ENCODE results near the gene EGFL7.

Gene EGFL7

DNA sequence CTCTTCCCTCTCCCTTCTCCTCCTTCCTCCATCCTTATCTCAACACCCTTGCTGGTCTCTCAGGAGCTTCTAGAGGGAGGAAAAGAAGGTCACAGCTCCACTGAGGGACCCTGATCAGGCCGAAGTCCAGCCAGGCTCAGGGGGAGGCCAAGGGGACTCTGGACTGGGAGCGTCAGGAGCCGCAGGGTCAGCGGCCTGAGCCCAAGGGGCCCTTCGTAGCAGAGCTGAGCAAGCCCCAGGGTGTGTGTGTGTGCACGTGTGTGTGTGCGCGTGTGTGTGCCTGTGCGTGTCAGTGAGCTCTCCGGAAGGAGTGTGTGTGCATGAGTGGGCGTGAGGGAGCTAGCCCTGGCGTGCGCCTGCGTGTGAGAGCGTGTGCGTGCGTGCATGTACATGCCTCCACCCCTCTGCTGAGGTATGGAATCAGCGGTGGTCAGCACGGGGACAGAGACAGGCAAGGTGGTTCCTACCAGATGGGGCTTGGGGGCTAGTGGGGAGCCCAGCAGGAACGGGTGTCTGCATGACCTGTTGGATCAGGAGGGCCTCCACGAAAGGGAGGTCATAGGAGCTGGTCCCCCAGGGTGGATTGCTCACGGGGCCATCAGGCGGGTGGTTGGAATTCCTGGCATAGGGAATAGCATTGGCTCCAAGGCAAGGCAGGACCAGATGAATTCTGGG lies 34.6 kb downstream of the EGFL7 start:
- DNase-seq (ENCODE audit: extremely low spot score): no peak
- ChIA-PET POLR2A (no interaction called here), CTCF (interaction anchor here (1.1 to 5.3 kb wide), 10 partner anchors 10 to 212 kb away, joined by 3 to 20 read pairs (median 3); partner anchors contain the start of gene AGPAT2)
- TF ChIP-seq, protein P1, sequence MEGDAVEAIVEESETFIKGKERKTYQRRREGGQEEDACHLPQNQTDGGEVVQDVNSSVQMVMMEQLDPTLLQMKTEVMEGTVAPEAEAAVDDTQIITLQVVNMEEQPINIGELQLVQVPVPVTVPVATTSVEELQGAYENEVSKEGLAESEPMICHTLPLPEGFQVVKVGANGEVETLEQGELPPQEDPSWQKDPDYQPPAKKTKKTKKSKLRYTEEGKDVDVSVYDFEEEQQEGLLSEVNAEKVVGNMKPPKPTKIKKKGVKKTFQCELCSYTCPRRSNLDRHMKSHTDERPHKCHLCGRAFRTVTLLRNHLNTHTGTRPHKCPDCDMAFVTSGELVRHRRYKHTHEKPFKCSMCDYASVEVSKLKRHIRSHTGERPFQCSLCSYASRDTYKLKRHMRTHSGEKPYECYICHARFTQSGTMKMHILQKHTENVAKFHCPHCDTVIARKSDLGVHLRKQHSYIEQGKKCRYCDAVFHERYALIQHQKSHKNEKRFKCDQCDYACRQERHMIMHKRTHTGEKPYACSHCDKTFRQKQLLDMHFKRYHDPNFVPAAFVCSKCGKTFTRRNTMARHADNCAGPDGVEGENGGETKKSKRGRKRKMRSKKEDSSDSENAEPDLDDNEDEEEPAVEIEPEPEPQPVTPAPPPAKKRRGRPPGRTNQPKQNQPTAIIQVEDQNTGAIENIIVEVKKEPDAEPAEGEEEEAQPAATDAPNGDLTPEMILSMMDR (IDR thresholded peaks at IDR 0.05; ENCODE audit: control extremely low read depth, extremely low read depth, low read depth, missing control alignments): no peak

DNA sequence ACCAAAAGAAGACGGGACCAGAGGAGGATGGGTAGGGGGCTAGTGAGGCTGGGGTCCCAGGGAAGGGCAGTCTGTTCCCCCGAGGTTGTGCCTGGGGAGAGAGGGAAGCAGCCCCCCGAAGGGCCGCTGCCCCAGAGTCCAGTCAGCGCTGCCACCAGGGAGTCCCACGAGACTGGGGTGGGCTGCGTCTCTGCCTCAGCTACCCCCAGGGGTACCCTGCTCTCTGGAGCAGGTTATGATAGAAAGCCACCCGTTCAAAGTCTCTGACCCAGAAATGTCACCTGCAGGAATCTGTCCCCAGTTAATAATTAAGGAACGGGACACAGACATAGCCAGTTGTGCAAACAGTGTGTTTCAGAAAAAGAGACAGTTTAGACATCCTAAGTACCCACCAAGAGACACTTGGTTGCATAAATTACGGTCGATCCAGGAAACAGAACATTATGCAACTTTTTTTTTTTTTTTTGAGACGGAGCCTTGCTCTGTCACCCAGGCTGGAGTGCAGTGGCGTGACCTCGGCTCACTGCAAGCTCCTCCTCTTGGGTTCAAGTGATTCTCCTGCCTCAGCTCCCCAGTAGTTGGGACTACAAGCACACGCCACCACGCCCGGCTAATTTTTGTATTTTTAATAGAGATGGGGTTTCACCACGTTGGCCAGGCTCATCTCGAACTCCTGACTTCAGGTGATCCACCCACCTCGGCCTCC lies 35.3 kb downstream of the EGFL7 start:
- TF ChIP-seq, protein P1 (IDR thresholded peaks at IDR 0.05; ENCODE audit: control extremely low read depth, extremely low read depth, low read depth, missing control alignments): no peak
- CTCF ChIA-PET: interaction anchor here (1.1 to 5.3 kb wide), 10 partner anchors 10 to 212 kb away, joined by 3 to 20 read pairs (median 3); partner anchors contain the start of gene AGPAT2
- no peak for DNase-seq (ENCODE audit: extremely low spot score)
- POLR2A ChIA-PET: no interaction called here

DNA sequence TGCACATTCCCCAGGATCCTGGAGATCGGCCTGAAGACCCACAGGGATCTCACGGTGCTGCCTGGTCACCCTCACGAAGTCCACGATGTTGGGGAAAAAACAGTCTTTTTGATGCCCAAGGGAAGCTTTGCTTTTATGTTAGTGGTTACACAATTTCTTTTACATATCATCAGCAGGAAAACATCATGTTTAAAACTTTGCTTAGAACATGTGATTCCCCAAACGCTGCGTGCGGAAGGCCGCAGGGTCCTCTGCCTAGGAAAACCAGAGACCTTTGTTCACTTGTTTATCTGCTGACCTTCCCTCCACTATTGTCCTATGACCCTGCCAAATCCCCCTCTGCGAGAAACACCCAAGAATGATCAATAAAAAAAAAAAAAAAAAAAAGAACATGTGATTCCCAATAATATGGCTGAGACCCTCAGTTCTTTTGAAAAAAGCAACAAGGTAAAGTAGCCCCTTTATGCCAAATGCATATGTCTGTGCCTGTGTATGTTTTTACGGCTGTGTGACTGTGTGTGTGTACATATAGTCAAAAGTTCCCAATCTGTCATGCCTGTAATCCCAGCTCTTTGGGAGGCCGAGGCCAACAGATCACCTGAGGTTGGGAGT lies 36.0 kb downstream of the EGFL7 start:
- no peak for DNase-seq (ENCODE audit: extremely low spot score)
- ChIA-PET CTCF (interaction anchor here (1.6 to 5.3 kb wide), 3 partner anchors 9 to 43 kb away, joined by 3 to 20 read pairs (median 3); no protein-coding TSS in a partner anchor), POLR2A (no interaction called here)
- TF ChIP-seq, protein P1 (IDR thresholded peaks at IDR 0.05; ENCODE audit: control extremely low read depth, extremely low read depth, low read depth, missing control alignments): no peak

DNA sequence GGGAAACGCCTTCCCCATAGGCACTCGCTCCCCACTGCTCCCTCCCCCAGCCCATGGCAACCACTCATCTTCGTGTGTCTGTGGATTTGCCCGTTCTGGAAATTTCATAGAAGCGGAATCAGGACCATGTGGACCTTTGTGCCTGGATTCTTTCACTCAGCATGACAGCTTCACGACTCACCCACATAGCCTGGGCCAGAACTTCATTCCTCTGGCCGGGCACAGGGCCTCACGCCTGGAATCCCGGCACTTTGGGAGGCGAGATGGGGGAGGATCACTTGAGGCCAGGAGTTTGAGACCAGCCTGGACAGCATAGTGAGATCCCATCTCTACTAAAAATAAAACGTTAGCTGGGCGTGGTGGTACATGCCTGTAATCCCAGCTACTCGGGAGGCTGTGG lies 37.6 kb downstream of the EGFL7 start:
- CTCF ChIA-PET: interaction anchor here (0.7 to 1.2 kb wide), 2 partner anchors 14 to 26 kb away, joined by 3 to 4 read pairs; no protein-coding TSS in a partner anchor
- TF ChIP-seq, protein P1 (IDR thresholded peaks at IDR 0.05; ENCODE audit: control extremely low read depth, extremely low read depth, low read depth, missing control alignments): no peak
- POLR2A ChIA-PET: interaction anchor here (0.6 kb wide), 1 partner anchor 27 kb away, joined by 3 read pairs; no protein-coding TSS in a partner anchor
- no peak for DNase-seq (ENCODE audit: extremely low spot score)

DNA sequence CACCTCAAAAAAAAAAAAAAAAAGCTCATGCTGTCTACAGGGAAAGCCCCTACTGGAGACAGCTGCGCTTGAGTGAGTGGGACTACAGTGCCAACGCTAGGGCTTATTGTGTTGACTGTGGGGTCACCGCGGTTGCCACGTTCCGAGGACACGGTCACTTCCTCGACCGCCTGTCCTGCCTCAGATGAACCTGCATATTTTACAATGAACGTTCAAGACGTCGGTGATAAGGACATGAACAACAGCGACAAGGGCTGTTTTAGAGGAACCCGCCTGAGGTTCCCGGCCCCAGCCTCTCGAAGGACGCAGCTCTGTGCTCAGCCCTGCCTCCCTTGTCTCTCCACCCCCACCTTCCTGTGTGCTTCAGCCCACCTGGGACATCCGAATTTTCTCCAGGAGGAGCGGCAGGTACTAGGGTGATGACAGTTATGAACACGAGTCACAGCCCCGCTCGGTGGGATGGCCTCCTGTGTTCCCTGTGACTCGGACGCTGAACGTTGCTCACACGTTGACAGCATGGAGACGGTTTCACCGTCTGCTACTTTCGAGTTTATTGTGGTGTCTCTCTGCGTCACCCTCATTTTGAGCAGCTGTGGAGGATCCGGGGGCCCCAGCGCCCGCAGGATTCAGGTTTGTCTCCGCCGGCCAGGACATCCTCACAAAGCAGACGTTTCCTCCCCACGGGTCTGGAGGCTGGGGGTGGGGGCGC lies 38.4 kb downstream of the EGFL7 start:
- DNase-seq (ENCODE audit: extremely low spot score): peak; percentile 81
- POLR2A ChIA-PET: interaction anchor here (0.6 to 1.0 kb wide), 5 partner anchors 26 to 549 kb away, joined by 3 to 6 read pairs (median 4); no protein-coding TSS in a partner anchor
- TF ChIP-seq, protein P1 (IDR thresholded peaks at IDR 0.05; ENCODE audit: control extremely low read depth, extremely low read depth, low read depth, missing control alignments): no peak
- CTCF ChIA-PET: interaction anchor here (0.6 to 1.2 kb wide), 3 partner anchors 14 to 213 kb away, joined by 3 to 4 read pairs (median 3); no protein-coding TSS in a partner anchor

Measured in GM10248 (cell line).